Measurements from ENCODE around the gene ENO2.

- TF ChIP-seq CTCF (conservative IDR thresholded peaks at IDR 0.05 in 1 of 2, IDR thresholded peaks at IDR 0.05 in 1 of 2; ENCODE audit: extremely low read depth in 1 of 2, insufficient read depth in 1 of 2, low read depth in 1 of 2, low read length in 2 of 2) (no peak), EZH2 (IDR thresholded peaks at IDR 0.05; ENCODE audit: borderline replicate concordance, low read length) (no peak)
Measured at GRCh38 chr12:6938353-6939190, 24.2 kb downstream of the ENO2 start.

All from mammary epithelial cell (primary cell).